Parathyroid adenoma (tissue), 2 donors: ENCODE measurements around the gene SOWAHB.
A peak's percentile ranks its signal among the peaks of the same experiment; 100 is the strongest.

Experiments used
- H2AFZ ChIP-seq: fragments of 300-600 bp; sonication (generic); one replicate; pipeline ENCODE4 v1.7.0; 2017; ENCODE audit warnings: antibody characterized with exemption, mild to moderate bottlenecking
- H3K27ac ChIP-seq: fragments of 300-600 bp; sonication (generic); one replicate; pipeline ENCODE4 v1.7.0; 2017
- H3K27me3 ChIP-seq: fragments of 300-600 bp; sonication (generic); one replicate; pipeline ENCODE4 v1.7.0; 2017; ENCODE audit warnings: low read length; ENCODE audit not compliant: control insufficient read depth, insufficient read depth
- H3K36me3 ChIP-seq: fragments of 300-600 bp; sonication (generic); one replicate; pipeline ENCODE4 v1.7.0; 2017; ENCODE audit warnings: low read length; ENCODE audit not compliant: control insufficient read depth, insufficient read depth
- H3K4me1 ChIP-seq: fragments of 300-600 bp; sonication (generic); one replicate; pipeline ENCODE4 v1.7.0; 2017; ENCODE audit warnings: control low read depth
- H3K4me2 ChIP-seq: fragments of 300-600 bp; sonication (generic); one replicate; pipeline ENCODE4 v1.7.0; 2017; ENCODE audit warnings: low read length
- H3K4me3 ChIP-seq: fragments of 300-600 bp; sonication (generic); one replicate; pipeline ENCODE4 v1.7.0; 2017; ENCODE audit warnings: low read depth, low read length
- H3K79me2 ChIP-seq: fragments of 300-600 bp; sonication (generic); one replicate; pipeline ENCODE4 v1.7.0; 2017; ENCODE audit warnings: control low read depth
- H3K9ac ChIP-seq: fragments of 300-600 bp; sonication (generic); one replicate; pipeline ENCODE4 v1.7.0; 2017; ENCODE audit warnings: mild to moderate bottlenecking
- H3K9me3 ChIP-seq: fragments of 300-600 bp; sonication (generic); one replicate; pipeline ENCODE4 v1.7.0; 2017; ENCODE audit warnings: low read length; ENCODE audit not compliant: control insufficient read depth
- CTCF ChIP-seq: fragments of 300-600 bp; sonication (generic); IDR thresholded peaks from one replicate; pipeline ENCODE4 v1.7.0; 2017; ENCODE audit warnings: antibody characterized with exemption, mild to moderate bottlenecking
- donor health status: primary hyperparathyroidism.

SOWAHB gene

DNA sequence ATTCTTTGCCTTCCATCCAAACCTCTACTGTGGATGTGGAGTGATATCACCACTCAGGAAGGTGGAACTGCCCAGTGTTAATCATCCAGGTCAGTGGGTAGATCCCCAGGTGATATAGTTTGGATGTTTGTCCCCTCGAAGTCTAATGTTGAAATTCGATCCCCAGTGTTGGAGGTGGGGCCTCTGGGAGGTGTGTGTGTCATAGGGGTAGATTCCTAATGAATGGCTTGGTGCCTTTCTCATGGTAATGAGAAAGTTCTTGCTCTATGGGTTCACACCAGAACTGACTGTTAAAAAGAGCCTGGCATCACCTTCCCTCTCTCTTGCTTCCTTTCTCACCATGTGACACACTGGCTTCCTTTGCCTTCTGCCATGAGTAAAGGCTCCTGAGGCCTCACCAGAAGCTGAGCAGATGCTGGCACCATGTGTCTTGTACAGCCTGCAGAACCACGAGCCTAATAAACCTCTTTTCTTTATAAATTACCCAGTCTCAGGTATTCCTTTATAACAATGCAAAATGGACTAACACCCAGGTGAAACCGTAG lies 6.8 kb upstream of the SOWAHB start:
- no peak overlapping the region for H2AFZ ChIP-seq
- no peak overlapping the region for H3K4me3 ChIP-seq
- H3K27ac ChIP-seq = no peak overlapping the region
- no peak for TF ChIP-seq CTCF
- no peak overlapping the region for H3K4me2 ChIP-seq
- no peak overlapping the region for H3K9ac ChIP-seq
- no peaks in the 10 kb centered on the region for H3K36me3 ChIP-seq
- H3K4me1 ChIP-seq = no peaks in the 10 kb centered on the region
- H3K9me3 ChIP-seq = no peaks in the 10 kb centered on the region
- H3K79me2 ChIP-seq = no peaks in the 10 kb centered on the region
- no peaks in the 10 kb centered on the region for H3K27me3 ChIP-seq

DNA sequence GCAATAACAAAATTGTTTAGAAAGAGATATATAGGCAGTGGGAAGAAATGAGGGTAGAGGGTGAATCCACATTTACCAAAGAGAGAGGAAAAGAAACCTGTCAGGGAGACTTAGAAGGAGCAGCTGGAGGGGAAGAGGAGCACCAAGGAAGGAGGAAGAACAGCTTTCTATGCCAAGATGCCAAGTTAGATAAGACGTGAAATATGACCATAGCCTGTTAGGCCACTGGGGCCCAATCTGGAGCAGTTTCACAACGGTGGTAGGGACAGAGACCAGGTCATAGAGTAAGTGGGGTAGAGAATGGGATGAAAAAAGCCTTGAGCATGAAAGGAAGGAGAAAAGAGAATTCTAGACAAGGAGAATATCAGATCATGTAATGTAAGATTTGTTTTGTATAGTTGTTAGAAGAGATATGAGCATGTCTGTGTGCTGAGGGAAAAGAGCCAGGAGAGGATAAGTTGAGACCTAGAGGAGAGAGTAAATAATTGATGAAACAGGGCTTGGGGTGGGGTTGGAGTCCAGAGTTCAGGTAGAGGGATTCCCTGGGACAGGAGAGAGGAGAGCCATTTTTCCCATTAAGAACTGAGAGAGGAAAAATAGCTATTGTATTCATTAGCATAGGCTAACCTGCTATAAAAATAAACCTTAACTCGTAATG lies 4.4 kb upstream of the SOWAHB start:
- no peaks in the 10 kb centered on the region for H3K4me1 ChIP-seq
- H3K4me3 ChIP-seq = no peak overlapping the region
- no peaks in the 10 kb centered on the region for H3K36me3 ChIP-seq
- H2AFZ ChIP-seq = no peak overlapping the region
- TF ChIP-seq CTCF = no peak
- H3K27me3 ChIP-seq = no peaks in the 10 kb centered on the region
- no peaks in the 10 kb centered on the region for H3K9me3 ChIP-seq
- no peak overlapping the region for H3K9ac ChIP-seq
- no peaks in the 10 kb centered on the region for H3K79me2 ChIP-seq
- no peak overlapping the region for H3K4me2 ChIP-seq
- H3K27ac ChIP-seq = no peak overlapping the region

GRCh38 chr4:76898949-76899645 lies 1.2 kb upstream of the SOWAHB start:
- Histone ChIP-seq H3K36me3 (no peaks in the 10 kb centered on the region), H3K27ac (peak overlapping the region; percentile 81), H3K4me2 (peak overlapping the region; percentile 91), H3K9ac (no peak overlapping the region), H3K4me1 (no peaks in the 10 kb centered on the region), H3K79me2 (no peaks in the 10 kb centered on the region), H2AFZ (peak overlapping the region; percentile 91), H3K4me3 (peak overlapping the region; percentile 65), H3K9me3 (no peaks in the 10 kb centered on the region), H3K27me3 (no peaks in the 10 kb centered on the region)
- no peak for TF ChIP-seq CTCF

- peak overlapping the region; percentile 65 for H3K4me3 ChIP-seq
- no peak for TF ChIP-seq CTCF
- H3K9me3 ChIP-seq = no peaks in the 10 kb centered on the region
- H3K27me3 ChIP-seq = no peaks in the 10 kb centered on the region
- H2AFZ ChIP-seq = peak overlapping the region; percentile 91
- peak overlapping the region; percentile 81 for H3K27ac ChIP-seq
- H3K4me1 ChIP-seq = no peaks in the 10 kb centered on the region
- peak overlapping the region; percentile 91 for H3K4me2 ChIP-seq
- H3K36me3 ChIP-seq = no peaks in the 10 kb centered on the region
- H3K79me2 ChIP-seq = no peaks in the 10 kb centered on the region
- no peak overlapping the region for H3K9ac ChIP-seq
Observed at GRCh38 chr4:76898385-76898692, 395 bp upstream of the SOWAHB start.
